IMR-90 (cell line): Measurements from ENCODE around the gene LRRFIP1. TPM values are rescaled to one million over a fixed set of nuclear protein-coding genes. Genes with fewer than 3 reads are reported as not detected.

ENCODE experiments used
- ATAC-seq: fragments of 200-7000 bp; cut with Tn5 transposase; 2 replicates; pipeline ENCODE4 v1.9.1; 2020; ENCODE audit warnings: low read depth, mild to moderate bottlenecking, moderate library complexity
- BruUV-seq: library from RNA; stranded (reverse); fragments of 400-500 nt; replicated peaks from 2 replicates; lab custom pipeline; 2021; lab: Mats Ljungman, UMichigan
- CTCF ChIA-PET: fragments of 300-600 bp; formaldehyde crosslinking; extraction: SDS; loops from one replicate; lab custom pipeline; 2021; ENCODE audit warnings: antibody characterized with exemption; lab: Yijun Ruan, JAX
- POLR2A ChIA-PET: fragments of 300-600 bp; sonication (Branson Sonifier 250); formaldehyde crosslinking; loops from one replicate; lab custom pipeline; 2022; ENCODE audit warnings: antibody characterized with exemption; ENCODE audit not compliant: unreplicated experiment; lab: Charles Lee
- DNase-seq: peaks from one replicate; pipeline ENCODE4 v3.0.0; 2013
- H2AFZ ChIP-seq: replicated peaks from 2 replicates; pipeline ENCODE3; 2013; ENCODE audit warnings: low read length, mild to moderate bottlenecking; ENCODE audit not compliant: poor library complexity
- H2AK5ac ChIP-seq: 2 replicates; pipeline ENCODE4 v1.6.1; 2013; ENCODE audit warnings: low read depth, low read length, inconsistent platforms
- H2AK9ac ChIP-seq: replicated peaks from 2 replicates; pipeline ENCODE3; 2013; ENCODE audit warnings: mild to moderate bottlenecking, low read depth, low read length, moderate library complexity; ENCODE audit not compliant: poor library complexity
- H2BK120ac ChIP-seq: 2 replicates; pipeline ENCODE4 v1.6.1; 2013; ENCODE audit warnings: low read depth, low read length, inconsistent platforms
- H2BK15ac ChIP-seq: 3 replicates; pipeline ENCODE4 v1.6.1; 2013; ENCODE audit warnings: low read depth, low read length, inconsistent platforms
- H2BK20ac ChIP-seq: 2 replicates; pipeline ENCODE4 v1.6.1; 2013; ENCODE audit warnings: low read depth, mild to moderate bottlenecking, inconsistent platforms, low read length, moderate library complexity
- H2BK5ac ChIP-seq: 2 replicates; pipeline ENCODE4 v1.6.1; 2013; ENCODE audit warnings: mild to moderate bottlenecking, low read depth, low read length, inconsistent platforms; ENCODE audit not compliant: poor library complexity, severe bottlenecking
- H3K14ac ChIP-seq: replicated peaks from 2 replicates; pipeline ENCODE4 v1.6.1; 2013; ENCODE audit warnings: low read depth, low read length, inconsistent platforms
- H3K18ac ChIP-seq: 2 replicates; pipeline ENCODE4 v1.6.1; 2013; ENCODE audit warnings: low read depth, low read length, control low read depth
- H3K23ac ChIP-seq: 2 replicates; pipeline ENCODE4 v1.6.1; 2013; ENCODE audit warnings: low read depth, low read length, inconsistent platforms
- H3K27ac ChIP-seq: 2 replicates; pipeline ENCODE4 v1.5.1; 2013; ENCODE audit warnings: mild to moderate bottlenecking, control low read depth, low read length; ENCODE audit not compliant: insufficient read depth
- H3K27me3 ChIP-seq: 2 replicates; pipeline ENCODE4 v1.6.1; 2013; ENCODE audit warnings: low read length; ENCODE audit not compliant: control insufficient read depth, insufficient read depth
- H3K36me3 ChIP-seq: 2 replicates; pipeline ENCODE4 v1.6.1; 2013; ENCODE audit warnings: low read length, mixed read lengths; ENCODE audit not compliant: control insufficient read depth, insufficient read depth
- H3K4ac ChIP-seq: 2 replicates; pipeline ENCODE4 v1.6.1; 2013; ENCODE audit warnings: low read depth, low read length, inconsistent platforms
- H3K4me1 ChIP-seq: 2 replicates; pipeline ENCODE4 v1.6.1; 2013; ENCODE audit warnings: low read length, mixed read lengths; ENCODE audit not compliant: control insufficient read depth, insufficient read depth
- H3K4me2 ChIP-seq: 2 replicates; pipeline ENCODE4 v1.6.1; 2013; ENCODE audit warnings: low read depth, mild to moderate bottlenecking, control low read depth, low read length, moderate library complexity
- H3K4me3 ChIP-seq: 2 replicates; pipeline ENCODE4 v1.5.1; 2013; ENCODE audit warnings: low read depth, mild to moderate bottlenecking, control low read depth, low read length, moderate library complexity; ENCODE audit not compliant: insufficient read depth
- H3K56ac ChIP-seq: 2 replicates; pipeline ENCODE4 v1.6.1; 2013; ENCODE audit warnings: low read length, inconsistent platforms; ENCODE audit not compliant: insufficient read depth; ENCODE audit errors: extremely low read depth
- H3K79me1 ChIP-seq, 2 experiments: 2 replicates each; pipeline ENCODE4 v1.6.1; 2013; ENCODE audit warnings: low read length in 2 of 2, inconsistent platforms in 1 of 2, low read depth in 1 of 2
- H3K9ac ChIP-seq: 2 replicates; pipeline ENCODE4 v1.6.1; 2013; ENCODE audit warnings: low read depth, low read length, control low read depth
- H3K9me1 ChIP-seq: 2 replicates; pipeline ENCODE4 v1.6.1; 2013; ENCODE audit warnings: low read length, inconsistent platforms; ENCODE audit not compliant: insufficient read depth
- H3K9me3 ChIP-seq: 2 replicates; pipeline ENCODE4 v1.6.1; 2013; ENCODE audit warnings: low read length; ENCODE audit not compliant: control insufficient read depth, insufficient read depth
- H4K20me1 ChIP-seq: 2 replicates; pipeline ENCODE4 v1.6.1; 2013; ENCODE audit warnings: low read length, inconsistent platforms; ENCODE audit not compliant: insufficient read depth
- H4K5ac ChIP-seq: 2 replicates; pipeline ENCODE4 v1.6.1; 2013; ENCODE audit warnings: mild to moderate bottlenecking, low read depth, low read length, control low read depth
- H4K8ac ChIP-seq, 2 experiments: 2 replicates each; pipeline ENCODE4 v1.6.1; 2013; ENCODE audit warnings: low read depth in 2 of 2, low read length in 2 of 2, control low read depth in 1 of 2, inconsistent platforms in 1 of 2
- H4K91ac ChIP-seq: 2 replicates; pipeline ENCODE4 v1.6.1; 2013; ENCODE audit warnings: low read depth, low read length, inconsistent platforms; ENCODE audit not compliant: insufficient read depth
- BHLHE40 ChIP-seq: fragments of 150-350 bp; IDR thresholded peaks from 2 replicates; pipeline ENCODE4 v1.6.1; 2016; ENCODE audit warnings: mild to moderate bottlenecking, low read depth, low read length
- CEBPB ChIP-seq: IDR thresholded peaks from 2 replicates; pipeline ENCODE4 v1.6.1; 2012; ENCODE audit warnings: low read depth, low read length, improper control_type of control experiment
- CTCF ChIP-seq: conservative IDR thresholded peaks from 2 replicates; pipeline ENCODE4 v1.5.1; 2012; ENCODE audit warnings: mild to moderate bottlenecking, low read depth, low read length, improper control_type of control experiment
- FOS ChIP-seq: fragments of 150-350 bp; IDR thresholded peaks from 2 replicates; pipeline ENCODE4 v1.6.1; 2016; ENCODE audit warnings: low read depth, low read length
- MAFK ChIP-seq: IDR thresholded peaks from 2 replicates; pipeline ENCODE4 v1.6.1; 2012; ENCODE audit warnings: low read depth, low read length, improper control_type of control experiment
- MAZ ChIP-seq: IDR thresholded peaks from 2 replicates; pipeline ENCODE4 v1.6.1; 2012; ENCODE audit warnings: low read depth, mild to moderate bottlenecking, low read length, improper control_type of control experiment, moderate library complexity, borderline replicate concordance
- MXI1 ChIP-seq: IDR thresholded peaks from 2 replicates; pipeline ENCODE4 v1.6.1; 2012; ENCODE audit warnings: low read depth, mild to moderate bottlenecking, low read length, moderate library complexity, borderline replicate concordance
- NFE2L2 ChIP-seq: fragments of 150-350 bp; IDR thresholded peaks from 2 replicates; pipeline ENCODE4 v1.6.1; 2016; ENCODE audit warnings: low read depth, mild to moderate bottlenecking, low read length
- POLR2A ChIP-seq: IDR thresholded peaks from 2 replicates; pipeline ENCODE4 v1.6.1; 2012; ENCODE audit warnings: mild to moderate bottlenecking, low read depth, low read length
- RAD21 ChIP-seq: IDR thresholded peaks from 2 replicates; pipeline ENCODE4 v1.6.1; 2012; ENCODE audit warnings: low read length, improper control_type of control experiment
- RCOR1 ChIP-seq: IDR thresholded peaks from 2 replicates; pipeline ENCODE4 v1.6.1; 2012; ENCODE audit warnings: mild to moderate bottlenecking, low read length, improper control_type of control experiment; ENCODE audit not compliant: insufficient replicate concordance
- RFX5 ChIP-seq: IDR thresholded peaks from 2 replicates; pipeline ENCODE4 v1.8.0; 2012; ENCODE audit warnings: low read depth, mild to moderate bottlenecking, low read length, moderate library complexity
- WGBS, 2 experiments: methylation state at CpG; one replicate each; pipeline versions ENCODE4 v1.1.5 to v1.1.7; 2013; ENCODE audit warnings: missing lambda C conversion rate in 2 of 2; ENCODE audit not compliant: insufficient read length in 1 of 2; ENCODE audit errors: extremely low coverage in 2 of 2; 5-methylcytosine and 5-hydroxymethylcytosine counted together
- dilution Hi-C: fragments of 300-500 bp; cut with HindIII; formaldehyde crosslinking; loops from one replicate; pipeline ENCODE4 v1.14.3; 2018; ENCODE audit warnings: low sequenced_read_pairs; ENCODE audit not compliant: unreplicated experiment
- in situ Hi-C: fragments of 300-500 bp; cut with MboI; formaldehyde crosslinking; loops from 3 replicates; pipeline ENCODE4 v1.14.3; 2019; ENCODE audit warnings: low sequenced_read_pairs, inconsistent platforms, mixed read lengths
- intact Hi-C: fragments of 100-400 bp; cut with micrococcal nuclease; formaldehyde crosslinking; loops from 2 replicates; pipeline ENCODE4 v1.10.0; 2022
- polyA plus RNA-seq, 3 experiments: library from polyadenylated mRNA; depleted of rRNA; stranded (reverse); fragments of >200 nt; gene quantifications; 2 replicates each; pipeline ENCODE4 v1.2.3, GENCODE V29; 2012; ENCODE audit warnings: low replicate concordance in 1 of 3
- total RNA-seq: library from RNA; depleted of rRNA; stranded (reverse); fragments of >200 nt; gene quantifications from 2 replicates; pipeline ENCODE4 v1.2.3, GENCODE V29; 2012
- TF ChIP-seq, protein P1 (sequence below): fragments of 150-350 bp; IDR thresholded peaks from 2 replicates; pipeline ENCODE4 v1.6.1; 2016; ENCODE audit warnings: low read depth, mild to moderate bottlenecking, low read length, moderate library complexity, borderline replicate concordance

Gene LRRFIP1
- total and polyA plus RNA-seq, 2 of the 4 experiments (the other 2 are of a cell fraction) = 52.2 to 54.4 TPM

DNA sequence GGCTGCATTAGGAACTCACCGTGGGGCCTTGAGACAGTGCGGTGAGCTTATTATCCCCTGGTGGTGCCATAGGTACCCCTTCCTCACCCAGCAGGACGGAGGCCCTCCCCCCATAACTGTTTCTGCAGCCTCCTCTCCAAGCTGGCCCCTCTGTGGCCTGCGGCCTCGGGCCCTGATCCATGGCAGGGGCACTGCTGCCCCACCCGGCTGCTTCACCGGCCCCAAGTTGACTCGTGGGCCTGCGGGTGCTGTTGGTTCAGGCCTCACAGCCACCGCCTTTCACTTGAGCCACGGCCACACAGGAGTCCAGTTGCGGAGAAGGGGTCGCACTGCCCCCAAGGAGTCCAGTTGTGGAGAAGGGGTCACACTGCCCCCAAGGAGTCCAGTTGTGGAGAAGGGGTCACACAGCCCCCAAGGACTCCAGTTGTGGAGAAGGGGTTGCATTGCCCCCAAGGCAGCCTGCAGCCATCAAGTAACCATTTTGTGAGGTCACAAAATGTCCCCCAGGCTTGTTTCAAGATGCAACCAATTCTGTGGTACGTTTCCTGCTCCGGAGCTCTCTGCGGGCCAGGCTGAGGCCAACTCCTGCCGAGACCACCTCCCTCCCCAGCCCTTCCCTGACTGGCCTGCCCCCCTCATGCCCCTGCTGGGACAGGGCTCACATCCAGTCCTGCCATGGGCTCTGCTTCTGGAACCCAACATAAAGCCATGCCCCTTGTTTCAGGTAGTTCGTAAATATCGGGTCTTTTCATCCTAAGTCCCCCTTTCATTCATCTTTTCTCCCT lies 4.6 kb downstream of the LRRFIP1 start (continued):
- TF ChIP-seq RFX5 = no peak

GRCh38 chr2:237633061-237633561 lies 5.7 kb downstream of the LRRFIP1 start:
- no peak overlapping the region for H2BK5ac ChIP-seq
- H3K4me3 ChIP-seq = no peak overlapping the region
- ChIA-PET CTCF (interaction anchor here (0.9 kb wide), 1 partner anchor 52 kb away, joined by 4 read pairs; no protein-coding TSS in a partner anchor), POLR2A (no interaction called here)
- H3K9me3 ChIP-seq = 0 out of 2 replicates have a peak, but pooled peaks cover 2% of the 10 kb centered on the region
- H3K56ac ChIP-seq = no peak overlapping the region
- no peak overlapping the region for H4K8ac ChIP-seq
- in situ Hi-C loops (no loop called here), intact Hi-C loops (no loop called here), dilution Hi-C loops (no loop called here)
- peaks cover 18% of the 10 kb centered on the region for H3K9me1 ChIP-seq
- WGBS, 2 experiments = 85% methylated on average over 4 of the region's 10 CpGs; no CpG with 5 or more reads in 1 of the 2 experiments
- H3K23ac ChIP-seq = no peak overlapping the region
- no peak overlapping the region for H3K18ac ChIP-seq
- H2BK20ac ChIP-seq = no peak overlapping the region
- no peak overlapping the region for H2AFZ ChIP-seq
- H3K4me1 ChIP-seq = peaks cover 7% of the 10 kb centered on the region
- H4K5ac ChIP-seq = no peak overlapping the region
- H2AK9ac ChIP-seq = no peak overlapping the region
- no peak overlapping the region for H4K91ac ChIP-seq
- H2BK15ac ChIP-seq = no peak overlapping the region
- BruUV-seq = no TSS peak
- H4K20me1 ChIP-seq = peaks cover 40% of the 10 kb centered on the region
- ATAC-seq = no peak
- H3K4ac ChIP-seq = no peak overlapping the region
- no peak overlapping the region for H2BK120ac ChIP-seq
- H3K14ac ChIP-seq = no peak overlapping the region; the same call in 1 of the 2 replicates
- peaks cover 32 to 91% of the 10 kb centered on the region in 2 experiments for H3K79me1 ChIP-seq
- H3K27me3 ChIP-seq = no peaks in the 10 kb centered on the region
- peaks cover 16% of the 10 kb centered on the region for H3K36me3 ChIP-seq
- H2AK5ac ChIP-seq = no peak overlapping the region
- no peak overlapping the region for H3K9ac ChIP-seq
- H3K4me2 ChIP-seq = no peak overlapping the region
- DNase-seq = no peak
- H3K27ac ChIP-seq = no peak overlapping the region
- TF ChIP-seq RAD21 = no peak
- TF ChIP-seq MXI1 = no peak
- TF ChIP-seq MAZ = no peak
- TF ChIP-seq RCOR1 = no peak
- TF ChIP-seq POLR2A = no peak
- no peak for TF ChIP-seq FOS
- no peak for TF ChIP-seq RFX5
- no peak for TF ChIP-seq MAFK
- no peak for TF ChIP-seq BHLHE40
- TF ChIP-seq, protein P1, sequence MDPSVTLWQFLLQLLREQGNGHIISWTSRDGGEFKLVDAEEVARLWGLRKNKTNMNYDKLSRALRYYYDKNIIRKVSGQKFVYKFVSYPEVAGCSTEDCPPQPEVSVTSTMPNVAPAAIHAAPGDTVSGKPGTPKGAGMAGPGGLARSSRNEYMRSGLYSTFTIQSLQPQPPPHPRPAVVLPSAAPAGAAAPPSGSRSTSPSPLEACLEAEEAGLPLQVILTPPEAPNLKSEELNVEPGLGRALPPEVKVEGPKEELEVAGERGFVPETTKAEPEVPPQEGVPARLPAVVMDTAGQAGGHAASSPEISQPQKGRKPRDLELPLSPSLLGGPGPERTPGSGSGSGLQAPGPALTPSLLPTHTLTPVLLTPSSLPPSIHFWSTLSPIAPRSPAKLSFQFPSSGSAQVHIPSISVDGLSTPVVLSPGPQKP = no peak
- TF ChIP-seq CTCF = no peak
- no peak for TF ChIP-seq CEBPB
- TF ChIP-seq NFE2L2 = no peak
